Measurements from ENCODE around the gene LRRC8E.

DNA sequence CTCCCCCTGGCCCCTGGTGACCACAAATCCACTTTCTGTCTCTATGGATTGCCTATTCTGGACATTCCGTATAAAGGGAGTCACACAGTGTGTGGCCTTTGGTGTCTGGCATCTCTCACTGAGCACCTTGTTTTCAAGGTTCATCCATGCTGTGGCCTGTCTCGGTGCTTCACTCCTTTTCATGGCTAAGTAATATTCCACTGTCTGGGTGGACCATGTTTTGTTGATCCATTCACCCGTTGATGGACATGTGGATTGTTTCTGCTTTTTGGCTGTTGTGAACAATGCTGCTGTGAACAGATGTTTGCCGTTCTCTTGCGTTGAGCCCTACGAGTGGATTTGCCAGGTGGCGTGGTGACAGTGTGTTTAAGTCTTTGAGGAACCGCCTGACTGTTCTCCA lies 47.7 kb upstream of the LRRC8E start:
- TF ChIP-seq, protein P1, sequence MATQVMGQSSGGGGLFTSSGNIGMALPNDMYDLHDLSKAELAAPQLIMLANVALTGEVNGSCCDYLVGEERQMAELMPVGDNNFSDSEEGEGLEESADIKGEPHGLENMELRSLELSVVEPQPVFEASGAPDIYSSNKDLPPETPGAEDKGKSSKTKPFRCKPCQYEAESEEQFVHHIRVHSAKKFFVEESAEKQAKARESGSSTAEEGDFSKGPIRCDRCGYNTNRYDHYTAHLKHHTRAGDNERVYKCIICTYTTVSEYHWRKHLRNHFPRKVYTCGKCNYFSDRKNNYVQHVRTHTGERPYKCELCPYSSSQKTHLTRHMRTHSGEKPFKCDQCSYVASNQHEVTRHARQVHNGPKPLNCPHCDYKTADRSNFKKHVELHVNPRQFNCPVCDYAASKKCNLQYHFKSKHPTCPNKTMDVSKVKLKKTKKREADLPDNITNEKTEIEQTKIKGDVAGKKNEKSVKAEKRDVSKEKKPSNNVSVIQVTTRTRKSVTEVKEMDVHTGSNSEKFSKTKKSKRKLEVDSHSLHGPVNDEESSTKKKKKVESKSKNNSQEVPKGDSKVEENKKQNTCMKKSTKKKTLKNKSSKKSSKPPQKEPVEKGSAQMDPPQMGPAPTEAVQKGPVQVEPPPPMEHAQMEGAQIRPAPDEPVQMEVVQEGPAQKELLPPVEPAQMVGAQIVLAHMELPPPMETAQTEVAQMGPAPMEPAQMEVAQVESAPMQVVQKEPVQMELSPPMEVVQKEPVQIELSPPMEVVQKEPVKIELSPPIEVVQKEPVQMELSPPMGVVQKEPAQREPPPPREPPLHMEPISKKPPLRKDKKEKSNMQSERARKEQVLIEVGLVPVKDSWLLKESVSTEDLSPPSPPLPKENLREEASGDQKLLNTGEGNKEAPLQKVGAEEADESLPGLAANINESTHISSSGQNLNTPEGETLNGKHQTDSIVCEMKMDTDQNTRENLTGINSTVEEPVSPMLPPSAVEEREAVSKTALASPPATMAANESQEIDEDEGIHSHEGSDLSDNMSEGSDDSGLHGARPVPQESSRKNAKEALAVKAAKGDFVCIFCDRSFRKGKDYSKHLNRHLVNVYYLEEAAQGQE (IDR thresholded peaks at IDR 0.05; ENCODE audit: insufficient read depth in 1 of 2, low read depth in 2 of 2, low read length in 2 of 2), result no peak
- TF ChIP-seq TAF1 (IDR thresholded peaks at IDR 0.05; ENCODE audit: borderline replicate concordance, insufficient read depth, low read length), result no peak
- TF ChIP-seq POLR2AphosphoS5 (IDR thresholded peaks at IDR 0.05; ENCODE audit: low read depth, low read length), result no peak
- TF ChIP-seq SIN3A (IDR thresholded peaks at IDR 0.05; ENCODE audit: borderline replicate concordance, insufficient read depth, low read length), result no peak

All from PFSK-1 (cell line).